Upper lobe of right lung (tissue), 1 donor: Measurements from ENCODE around the gene BRINP3. TPM values are rescaled to one million over a fixed set of nuclear protein-coding genes. Genes with fewer than 3 reads are reported as not detected.

Experiments used
- ATAC-seq: fragments of 200-7000 bp; cut with Tn5 transposase; one replicate; pipeline ENCODE4 v1.9.1; 2020; ENCODE audit warnings: mild to moderate bottlenecking, moderate library complexity
- DNase-seq: peaks from one replicate; pipeline ENCODE4 v3.0.0-alpha.2; 2020
- H3K27ac ChIP-seq: fragments of 200-600 bp; one replicate; pipeline ENCODE4 v1.8.0; 2022
- H3K27me3 ChIP-seq: fragments of 200-600 bp; one replicate; pipeline ENCODE4 v1.8.0; 2022; ENCODE audit warnings: mild to moderate bottlenecking
- H3K36me3 ChIP-seq: fragments of 200-600 bp; one replicate; pipeline ENCODE4 v1.8.0; 2022
- H3K4me1 ChIP-seq: fragments of 200-600 bp; one replicate; pipeline ENCODE4 v1.8.0; 2022
- H3K4me3 ChIP-seq: fragments of 200-600 bp; one replicate; pipeline ENCODE4 v1.8.0; 2022; ENCODE audit warnings: mild to moderate bottlenecking
- H3K9me3 ChIP-seq: fragments of 200-600 bp; one replicate; pipeline ENCODE4 v1.8.0; 2022
- CTCF ChIP-seq: fragments of 200-600 bp; IDR thresholded peaks from one replicate; pipeline ENCODE4 v1.8.0; 2022; ENCODE audit warnings: antibody characterized with exemption
- intact Hi-C: fragments of 100-400 bp; cut with DNase I; formaldehyde crosslinking; loops from one replicate; pipeline ENCODE4 v1.11.0; 2022
- total RNA-seq: library from RNA; stranded (reverse); fragmentation: NEBNext Ultra II Directional; extraction: Animal tissue kit (Norgen Biotek cat#: 25700); gene quantifications from one replicate; pipeline ENCODE4 v1.2.1, GENCODE V29; 2021
- donor health status: DM: no; HTN: yes; CAD: no; lungs with severe emphysema.

The BRINP3 gene
- total RNA-seq, 1 donor from 2014 or later, result 1.2 TPM

GRCh38 chr1:190049314-190049713, 428.4 kb downstream of the BRINP3 start:
- Histone ChIP-seq H3K27me3 (no peaks in the 10 kb centered on the region), H3K27ac (no peak overlapping the region), H3K36me3 (no peaks in the 10 kb centered on the region), H3K9me3 (no peaks in the 10 kb centered on the region), H3K4me3 (no peak overlapping the region), H3K4me1 (no peaks in the 10 kb centered on the region)
- ATAC-seq (no peak), DNase-seq (no peak)
- no peak for TF ChIP-seq CTCF
- intact Hi-C loops, result no loop called here
